Lung (tissue), 12 donors: ENCODE results near the gene RASL12. TPM values are rescaled to one million over a fixed set of nuclear protein-coding genes. Genes with fewer than 3 reads are reported as not detected.

Source experiments
- ATAC-seq: fragments of 200-7000 bp; cut with Tn5 transposase; one replicate; pipeline ENCODE4 v1.9.1; 2020; ENCODE audit warnings: moderate number of reproducible peaks; ENCODE audit not compliant: insufficient read depth, low FRiP score
- DNase-seq, 3 donors: peaks; one replicate each; pipeline ENCODE4 v3.0.0-alpha.2; 2013 to 2017
- H3K27ac ChIP-seq, 2 donors: one replicate each; pipeline ENCODE4 v1.5.1; 2013; ENCODE audit warnings: mild to moderate bottlenecking in 2 of 2, moderate library complexity in 2 of 2, control low read depth in 1 of 2, inconsistent platforms in 1 of 2, low read depth in 1 of 2, low read length in 1 of 2
- H3K27me3 ChIP-seq, 3 donors: one replicate each; pipeline ENCODE4 v1.5.1; 2013; ENCODE audit warnings: low read length in 2 of 3; ENCODE audit not compliant: control insufficient read depth in 3 of 3, insufficient read depth in 3 of 3
- H3K36me3 ChIP-seq, 4 donors: one replicate each; pipeline ENCODE4 v1.5.1; 2013; ENCODE audit warnings: low read length in 4 of 4, mild to moderate bottlenecking in 1 of 4, moderate library complexity in 1 of 4; ENCODE audit not compliant: control insufficient read depth in 4 of 4, insufficient read depth in 4 of 4
- H3K4me1 ChIP-seq, 5 donors: one replicate each; pipeline ENCODE4 v1.5.1; 2013; ENCODE audit warnings: low read length in 5 of 5, mild to moderate bottlenecking in 2 of 5, moderate library complexity in 1 of 5; ENCODE audit not compliant: control insufficient read depth in 5 of 5, insufficient read depth in 5 of 5
- H3K4me3 ChIP-seq: one replicate; pipeline ENCODE4 v1.5.1; 2013; ENCODE audit warnings: mild to moderate bottlenecking, control low read depth, moderate library complexity
- H3K9ac ChIP-seq, 2 donors: one replicate each; pipeline ENCODE4 v1.5.1; 2013; ENCODE audit warnings: low read length in 2 of 2, control low read depth in 1 of 2; ENCODE audit not compliant: insufficient read depth in 1 of 2
- H3K9me3 ChIP-seq, 4 donors: one replicate each; pipeline ENCODE4 v1.5.1; 2013; ENCODE audit warnings: low read length in 3 of 4, mild to moderate bottlenecking in 1 of 4, moderate library complexity in 1 of 4; ENCODE audit not compliant: control insufficient read depth in 4 of 4, insufficient read depth in 3 of 4
- CTCF ChIP-seq: IDR thresholded peaks from 2 replicates; pipeline ENCODE4 v1.5.1; 2012; ENCODE audit warnings: mild to moderate bottlenecking; ENCODE audit errors: control extremely low read depth, extremely low read depth
- WGBS, 2 donors: extraction: QIAGEN DNeasy Blood & Tissue Kit; methylation state at CpG; one replicate each; pipeline ENCODE4 v1.1.7; 2013; 5-methylcytosine and 5-hydroxymethylcytosine counted together
- polyA plus RNA-seq, 2 donors: library from polyadenylated mRNA; stranded (reverse); fragments of 200-250 nt; gene quantifications; one replicate each; pipeline ENCODE4 v1.2.1, GENCODE V29; 2013
- total RNA-seq, 2 donors: library from RNA; depleted of rRNA in 1 of 2; stranded (reverse); fragments of >200 nt in 1 of 2; gene quantifications; one replicate each; pipeline ENCODE4 v1.2.1, GENCODE V29; 2014 to 2021
- donor health status: control.
- donor health status: control.
- donor health status: Bipolar disorder and iron deficiency.
- donor health status: healthy.
- donor health status: DM: yes; HTN: yes; CAD: no.

RASL12 gene
- total and polyA plus RNA-seq, 4 donors, result 13.8 to 75.7 (median 23.2) TPM

DNA sequence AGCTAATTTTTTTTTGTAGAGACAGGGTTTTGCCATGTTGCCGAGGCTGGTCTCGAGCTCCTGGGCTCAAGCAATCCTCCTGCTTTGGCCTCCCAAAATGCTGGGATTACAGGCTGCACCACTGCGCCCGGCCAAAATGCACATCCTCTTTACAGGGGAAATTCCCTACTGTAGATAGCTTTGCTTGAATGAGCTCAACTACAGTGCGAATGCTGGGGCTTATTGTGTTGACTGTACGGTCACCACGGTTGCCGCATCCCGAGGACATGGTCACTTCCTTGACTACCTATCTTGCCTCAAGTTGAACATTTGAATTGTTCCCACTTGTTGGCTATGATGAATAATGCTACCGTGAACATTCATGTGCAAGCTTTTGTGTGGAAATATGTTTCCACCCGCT lies 33.1 kb downstream of the RASL12 start:
- TF ChIP-seq CTCF, result no peak
- no peaks in the 10 kb centered on the region for H3K9me3 ChIP-seq
- H3K27ac ChIP-seq, result no peak overlapping the region
- H3K4me3 ChIP-seq, result no peak overlapping the region
- H3K4me1 ChIP-seq, result peaks cover 0 to 36% (median 14%) of the 10 kb centered on the region in 5 donors
- H3K9ac ChIP-seq, result no peak overlapping the region
- DNase-seq (no peak), ATAC-seq (no peak)
- no peaks in the 10 kb centered on the region for H3K36me3 ChIP-seq
- no peaks in the 10 kb centered on the region for H3K27me3 ChIP-seq
- 91 to 96% methylated on average over 11 of the region's 11 CpGs for WGBS, 2 donors

DNA sequence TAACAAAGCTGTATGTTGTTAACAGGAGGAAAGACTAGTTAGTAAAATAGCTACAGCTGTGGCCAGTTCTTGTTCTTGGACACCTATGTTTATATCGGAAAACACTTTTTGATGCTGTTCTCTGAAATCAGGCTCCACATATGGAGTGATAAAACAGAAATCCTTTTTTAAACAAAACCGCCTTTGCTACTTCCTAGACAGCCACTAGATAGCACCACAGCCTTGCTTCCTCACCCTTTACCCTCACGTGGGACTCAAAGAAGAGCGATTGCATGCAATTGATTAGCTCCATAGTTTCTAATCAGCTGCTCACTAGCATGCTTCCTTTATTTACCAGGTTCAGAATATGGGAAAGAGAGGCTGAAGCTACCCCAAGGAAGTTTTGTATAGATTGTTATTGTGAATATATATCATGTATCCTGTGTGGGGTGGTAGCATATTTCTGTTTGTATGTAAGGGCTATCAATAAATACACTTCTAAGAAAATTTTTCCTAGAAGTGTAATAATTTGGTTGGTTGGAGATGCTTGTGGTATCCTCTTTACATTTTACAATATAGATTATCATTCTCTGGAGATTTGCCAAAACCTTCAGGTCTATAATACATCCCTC lies 34.0 kb downstream of the RASL12 start:
- Histone ChIP-seq H3K27me3 (no peaks in the 10 kb centered on the region), H3K27ac (no peak overlapping the region), H3K9me3 (no peaks in the 10 kb centered on the region), H3K36me3 (no peaks in the 10 kb centered on the region), H3K4me1 (peaks cover 0 to 30% (median 9%) of the 10 kb centered on the region in 5 donors), H3K4me3 (no peak overlapping the region), H3K9ac (no peak overlapping the region)
- DNase-seq (peak in 2 of 3 donors; percentile 74 to 78), ATAC-seq (no peak)
- WGBS, 2 donors, result 13 to 19% methylated on average over 4 of the region's 4 CpGs
- peak; percentile 21 for TF ChIP-seq CTCF

- peak; percentile 70 to 78 (median 77) for DNase-seq
- peak; percentile 64 for ATAC-seq
- H3K27me3 ChIP-seq, result no peaks in the 10 kb centered on the region
- no peak for TF ChIP-seq CTCF
- H3K27ac ChIP-seq, result no peak overlapping the region
- no peaks in the 10 kb centered on the region for H3K36me3 ChIP-seq
- 24 to 26% methylated on average over 13 of the region's 13 CpGs for WGBS, 2 donors
- no peaks in the 10 kb centered on the region for H3K9me3 ChIP-seq
- H3K4me1 ChIP-seq, result peaks cover 5 to 32% (median 13%) of the 10 kb centered on the region in 5 donors
- H3K4me3 ChIP-seq, result no peak overlapping the region
- H3K9ac ChIP-seq, result no peak overlapping the region
These were observed 34.8 kb downstream of the RASL12 start for GRCh38 chr15:65032801-65033537.
